Stomach (tissue), 9 donors: ENCODE data around the gene SP100. TPM values are rescaled to one million over a fixed set of nuclear protein-coding genes. Genes with fewer than 3 reads are reported as not detected.

Experiments
- DNase-seq, 2 donors: peaks; one replicate each; pipeline versions ENCODE4 v3.0.0 to v3.0.0-alpha.2; 2013 to 2019
- H3K27ac ChIP-seq, 5 donors: fragments of 200-600 bp in 4 of 5; sonication (generic) in 4 of 5; one replicate each; pipeline ENCODE4 v1.5.1; 2013 to 2019; ENCODE audit warnings: mild to moderate bottlenecking in 1 of 5, moderate library complexity in 1 of 5
- H3K27me3 ChIP-seq, 3 donors: fragments of 200-600 bp; sonication (generic); one replicate each; pipeline ENCODE4 v1.5.1; 2017 to 2019; ENCODE audit warnings: mixed run types in 1 of 3
- H3K36me3 ChIP-seq, 4 donors: fragments of 200-600 bp; sonication (generic); 1 replicate in 3 of 4; 2 replicates in 1 of 4; pipeline ENCODE4 v1.5.1; 2016 to 2019
- H3K4me1 ChIP-seq, 4 donors: fragments of 200-600 bp; sonication (generic); one replicate each; pipeline ENCODE4 v1.5.1; 2016 to 2019
- H3K4me3 ChIP-seq, 4 donors: fragments of 200-600 bp; sonication (generic) in 3 of 4; one replicate each; pipeline ENCODE4 v1.5.1; 2016 to 2019; ENCODE audit warnings: mild to moderate bottlenecking in 1 of 4
- H3K9me3 ChIP-seq, 4 donors: fragments of 200-600 bp; sonication (generic); one replicate each; pipeline ENCODE4 v1.5.1; 2016 to 2019
- EP300 ChIP-seq: sonication (generic); formaldehyde crosslinking; IDR thresholded peaks from one replicate; pipeline ENCODE4 v1.6.1; 2017; ENCODE audit warnings: antibody characterized with exemption
- POLR2A ChIP-seq, 4 donors: fragments of 450-650 bp; IDR thresholded peaks; one replicate each; pipeline ENCODE4 v1.6.1; 2016; ENCODE audit warnings: antibody characterized with exemption in 4 of 4, control low read depth in 2 of 4, mild to moderate bottlenecking in 1 of 4, moderate library complexity in 1 of 4
- POLR2AphosphoS5 ChIP-seq, 3 donors: sonication (generic); formaldehyde crosslinking; IDR thresholded peaks; one replicate each; pipeline ENCODE4 v1.6.1; 2016; ENCODE audit warnings: antibody characterized with exemption in 3 of 3
- WGBS, 5 donors: extraction: QIAGEN DNeasy Blood & Tissue Kit in 3 of 5; methylation state at CpG; one replicate each; pipeline versions ENCODE4 v1.1.5 to v1.1.7; 2013 to 2018; 5-methylcytosine and 5-hydroxymethylcytosine counted together
- intact Hi-C: fragments of 100-400 bp; cut with DNase I; formaldehyde crosslinking; loops from one replicate; pipeline ENCODE4 v1.15.1; 2023; ENCODE audit warnings: low total_unique reads
- polyA plus RNA-seq, 3 donors: library from polyadenylated mRNA; stranded (reverse); fragments of 200-250 nt; gene quantifications; one replicate each; pipeline ENCODE4 v1.2.3, GENCODE V29; 2013
- small RNA-seq, 4 donors: library from RNA; depleted of rRNA; stranded (forward); fragments of <200 nt; gene quantifications; one replicate each; pipeline ENCODE3, GENCODE V24; 2016
- total RNA-seq, 5 donors: library from RNA; depleted of rRNA; stranded (reverse); fragments of >200 nt; gene quantifications; one replicate each; pipeline versions ENCODE4 v1.1.0 to v1.2.3, GENCODE V29; 2014 to 2016
- TF ChIP-seq, protein P1 (sequence below), 7 experiments: fragments of 450-650 bp in 4 of 7; fragments of 200-600 bp in 3 of 7; sonication (generic) in 3 of 7; IDR thresholded peaks; one replicate each; pipeline ENCODE4 v1.5.1; 2016 to 2019; ENCODE audit warnings: antibody characterized with exemption in 7 of 7, control low read depth in 2 of 7, mild to moderate bottlenecking in 1 of 7
- donor health status: healthy with polysubstance abuse.
- donor health status: Bipolar disorder and iron deficiency.
- donor health status: healthy.

SP100 gene
- total and polyA plus RNA-seq, 8 donors, result 11.0 to 168 (median 67.6) TPM

DNA sequence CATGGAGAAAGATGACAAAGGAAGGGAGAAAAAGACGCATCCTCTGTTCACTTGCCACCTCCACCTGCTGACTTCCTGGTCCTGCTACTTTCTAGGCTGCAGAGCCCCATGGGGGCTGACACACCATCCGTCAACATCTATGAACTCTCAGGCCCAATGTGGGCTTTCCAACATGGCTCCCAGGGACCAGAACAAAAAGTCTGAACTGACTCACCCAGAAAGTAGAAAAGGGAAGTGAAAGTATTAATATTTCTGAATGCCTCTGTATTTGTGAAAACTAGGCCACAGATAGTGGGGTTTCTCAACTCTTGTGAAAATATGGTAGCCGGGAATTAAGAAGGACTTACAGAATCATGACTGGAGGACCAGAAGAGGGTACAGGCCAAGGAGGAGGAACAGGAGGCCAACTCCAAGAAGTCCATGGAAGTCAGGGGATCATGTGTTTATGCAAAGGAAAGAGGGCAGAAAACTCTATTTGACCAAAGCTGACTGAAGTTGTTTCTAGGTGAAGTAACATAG is 173.6 kb downstream of the SP100 start:
- 77 to 90% (median 85%) methylated on average over 3 of the region's 3 CpGs for WGBS, 5 donors
- DNase-seq, result no peak
- intact Hi-C loops, result no loop called here

DNA sequence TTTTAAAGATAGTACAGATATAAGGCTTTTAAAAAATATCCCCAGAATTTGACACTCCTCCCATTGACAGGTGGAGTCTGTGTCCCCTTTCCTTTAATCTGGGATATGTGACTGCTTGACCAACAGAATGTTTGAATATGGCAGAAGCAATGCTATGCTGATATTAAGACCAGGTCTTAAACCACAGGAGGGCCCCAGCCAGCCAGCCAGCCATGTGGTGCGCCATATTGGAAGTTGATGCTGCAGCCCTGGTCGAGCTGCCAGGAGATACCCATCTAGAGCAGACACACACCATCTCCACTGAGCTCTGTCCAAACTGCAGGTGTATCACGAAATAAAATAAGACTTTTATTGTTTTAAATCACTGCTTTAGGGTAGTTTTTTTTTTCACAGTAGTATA is 174.3 kb downstream of the SP100 start:
- intact Hi-C loops, result no loop called here
- no peaks in the 10 kb centered on the region for H3K36me3 ChIP-seq
- no peak overlapping the region for H3K4me3 ChIP-seq
- no peak for TF ChIP-seq POLR2AphosphoS5 (IDR thresholded peaks at IDR 0.05)
- no peak for TF ChIP-seq POLR2A (IDR thresholded peaks at IDR 0.05)
- TF ChIP-seq, protein P1, sequence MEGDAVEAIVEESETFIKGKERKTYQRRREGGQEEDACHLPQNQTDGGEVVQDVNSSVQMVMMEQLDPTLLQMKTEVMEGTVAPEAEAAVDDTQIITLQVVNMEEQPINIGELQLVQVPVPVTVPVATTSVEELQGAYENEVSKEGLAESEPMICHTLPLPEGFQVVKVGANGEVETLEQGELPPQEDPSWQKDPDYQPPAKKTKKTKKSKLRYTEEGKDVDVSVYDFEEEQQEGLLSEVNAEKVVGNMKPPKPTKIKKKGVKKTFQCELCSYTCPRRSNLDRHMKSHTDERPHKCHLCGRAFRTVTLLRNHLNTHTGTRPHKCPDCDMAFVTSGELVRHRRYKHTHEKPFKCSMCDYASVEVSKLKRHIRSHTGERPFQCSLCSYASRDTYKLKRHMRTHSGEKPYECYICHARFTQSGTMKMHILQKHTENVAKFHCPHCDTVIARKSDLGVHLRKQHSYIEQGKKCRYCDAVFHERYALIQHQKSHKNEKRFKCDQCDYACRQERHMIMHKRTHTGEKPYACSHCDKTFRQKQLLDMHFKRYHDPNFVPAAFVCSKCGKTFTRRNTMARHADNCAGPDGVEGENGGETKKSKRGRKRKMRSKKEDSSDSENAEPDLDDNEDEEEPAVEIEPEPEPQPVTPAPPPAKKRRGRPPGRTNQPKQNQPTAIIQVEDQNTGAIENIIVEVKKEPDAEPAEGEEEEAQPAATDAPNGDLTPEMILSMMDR (IDR thresholded peaks at IDR 0.05), result no peak
- TF ChIP-seq EP300, result no peak
- no peaks in the 10 kb centered on the region for H3K4me1 ChIP-seq
- DNase-seq, result no peak
- H3K27me3 ChIP-seq, result peaks cover 0 to 4% (median 0%) of the 10 kb centered on the region in 3 donors
- H3K27ac ChIP-seq, result no peak overlapping the region
- H3K9me3 ChIP-seq, result no peaks in the 10 kb centered on the region
- 74 to 94% (median 87%) methylated on average over 3 of the region's 3 CpGs for WGBS, 5 donors

More for the DNA sequence above, 173.6 kb downstream of the SP100 start:
- H3K27me3 ChIP-seq, result peaks cover 0 to 4% (median 0%) of the 10 kb centered on the region in 3 donors
- H3K27ac ChIP-seq, result no peak overlapping the region
- TF ChIP-seq, protein P1 (IDR thresholded peaks at IDR 0.05), result no peak
- TF ChIP-seq POLR2A (IDR thresholded peaks at IDR 0.05) (no peak), POLR2AphosphoS5 (IDR thresholded peaks at IDR 0.05) (no peak), EP300 (no peak)
- no peaks in the 10 kb centered on the region for H3K9me3 ChIP-seq
- H3K4me3 ChIP-seq, result no peak overlapping the region
- no peaks in the 10 kb centered on the region for H3K4me1 ChIP-seq
- no peaks in the 10 kb centered on the region for H3K36me3 ChIP-seq

DNA sequence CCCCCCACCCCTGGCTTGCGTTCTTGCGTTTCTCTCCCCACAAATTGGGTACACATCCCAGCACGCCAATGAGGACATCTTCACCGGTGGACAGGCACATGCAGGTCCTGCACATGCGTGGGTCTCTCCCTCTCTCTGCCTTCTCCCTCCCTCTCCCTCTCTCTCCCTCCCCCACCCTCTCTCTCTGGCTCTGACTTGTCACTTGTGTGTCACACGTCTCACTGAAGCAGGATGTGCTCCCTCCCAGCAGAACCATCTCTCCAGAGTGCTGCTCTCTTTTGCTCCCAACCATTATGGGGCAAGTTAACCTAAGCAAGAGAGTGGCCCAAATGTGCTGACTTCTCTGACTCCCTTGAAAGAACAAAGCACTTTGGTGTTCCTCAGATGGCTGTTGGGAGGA is 175.8 kb downstream of the SP100 start:
- Histone ChIP-seq H3K4me3 (no peak overlapping the region), H3K27ac (no peak overlapping the region), H3K27me3 (peaks cover 0 to 4% (median 0%) of the 10 kb centered on the region in 3 donors), H3K9me3 (no peaks in the 10 kb centered on the region), H3K4me1 (no peaks in the 10 kb centered on the region), H3K36me3 (no peaks in the 10 kb centered on the region)
- intact Hi-C loops, result no loop called here
- DNase-seq, result no peak
- TF ChIP-seq POLR2A (IDR thresholded peaks at IDR 0.05), result no peak
- TF ChIP-seq POLR2AphosphoS5 (IDR thresholded peaks at IDR 0.05), result no peak
- TF ChIP-seq EP300, result no peak
- TF ChIP-seq, protein P1 (IDR thresholded peaks at IDR 0.05), result no peak
- WGBS, 5 donors, result 74 to 86% (median 78%) methylated on average over 6 of the region's 6 CpGs

- intact Hi-C loops, result no loop called here
- WGBS, 5 donors, result 65 to 81% (median 72%) methylated on average over 4 of the region's 4 CpGs
- peaks cover 0 to 4% (median 0%) of the 10 kb centered on the region in 3 donors for H3K27me3 ChIP-seq
- H3K36me3 ChIP-seq, result no peaks in the 10 kb centered on the region
- H3K9me3 ChIP-seq, result no peaks in the 10 kb centered on the region
- TF ChIP-seq, protein P1 (IDR thresholded peaks at IDR 0.05), result no peak
- no peak for TF ChIP-seq POLR2A (IDR thresholded peaks at IDR 0.05)
- TF ChIP-seq EP300, result no peak
- no peak for TF ChIP-seq POLR2AphosphoS5 (IDR thresholded peaks at IDR 0.05)
- no peak overlapping the region for H3K4me3 ChIP-seq
- no peaks in the 10 kb centered on the region for H3K4me1 ChIP-seq
- H3K27ac ChIP-seq, result no peak overlapping the region
- no peak for DNase-seq
Observed at GRCh38 chr2:230592775-230593174, 176.8 kb downstream of the SP100 start.

Small RNAs within 50 kb of the gene (small RNA-seq; reads per million reads assigned to genes)
- gene HMGB1P3 (0 reads per million in 4 donors), gene RN7SL834P (0 reads per million in 4 donors), gene RNU6-451P (0 reads per million in 4 donors)

Other genes with a start within 250 kb of the SP100 start
- gene SP110, start 196.2 kb upstream of the SP100 start, total RNA-seq, result 10 to 100 TPM in 4 of 5 donors, 1 to 10 TPM in 1; 4.6 to 40.4 (median 24.6) TPM
- gene SP110, start 196.2 kb upstream of the SP100 start, polyA plus RNA-seq, result 10 to 100 TPM; 11.1 to 17.1 (median 11.1) TPM
- gene SP140, start 190.5 kb upstream of the SP100 start, total RNA-seq, result 1 to 10 TPM in 4 of 5 donors, not detected in 1; 1.7 to 6.4 (median 4.1) TPM
- gene SP140, start 190.5 kb upstream of the SP100 start, polyA plus RNA-seq, result 1 to 10 TPM; 1.1 to 2.2 (median 1.5) TPM
- 10 to 100 TPM; 14.0 to 56.7 (median 25.3) TPM for gene SP140L, start 89.0 kb upstream of the SP100 start, total RNA-seq
- gene SP140L, start 89.0 kb upstream of the SP100 start, polyA plus RNA-seq, result 10 to 100 TPM in 1 of 3 donors, 1 to 10 TPM in 2; 5.7 to 12.9 (median 8.7) TPM